ENCODE measurements around the gene ZCCHC4.

The ZCCHC4 gene

GRCh38 chr4:25312496-25313200 is at the start of gene ZCCHC4:
ZCCHC4 (plus strand) TSS chr4:25312774; CDS start chr4:25312810, 36 bp downstream.
- H3K27ac Mint-ChIP-seq = peak within 1 kb of the TSS; percentile 91
- H3K4me1 Mint-ChIP-seq (ENCODE audit: low read depth) = peaks cover 39% of the 10 kb centered on the region
- peak within 1 kb of the TSS; percentile 98 for H3K4me3 Mint-ChIP-seq
- intact Hi-C loops (cut with micrococcal nuclease) = loop anchor here (1.0 to 2.0 kb wide), 3 partner anchors 65 to 152 kb away; partner anchors contain the start of genes ANAPC4, PI4K2B and SEPSECS
- H3K27me3 Mint-ChIP-seq = no peaks in the 10 kb centered on the region
- H3K36me3 Mint-ChIP-seq (ENCODE audit: low read depth) = peaks cover 33% of the 10 kb centered on the region
- no peaks in the 10 kb centered on the region for H3K9me3 Mint-ChIP-seq

DNA sequence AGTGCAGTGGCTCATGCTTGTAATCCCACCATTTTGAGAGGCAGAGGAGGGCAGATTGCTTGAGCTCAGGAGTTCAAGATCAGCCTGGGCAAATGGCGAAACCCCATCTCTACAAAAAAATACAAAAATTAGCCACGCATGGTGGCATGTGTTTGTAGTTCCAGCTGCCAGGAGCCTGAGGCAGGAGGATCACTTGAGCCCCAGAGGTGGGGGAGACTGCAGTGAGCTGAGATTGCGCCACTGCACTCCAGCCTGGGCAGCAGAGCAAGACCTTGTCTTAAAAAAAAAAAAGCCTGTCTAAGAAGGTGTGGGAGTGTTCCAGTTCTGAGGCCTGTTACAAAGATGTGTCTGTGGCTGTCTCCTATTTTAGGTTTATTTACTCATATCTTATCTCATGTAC is 40.7 kb upstream of the ZCCHC4 start:
- no peak overlapping the region for H3K27ac Mint-ChIP-seq
- no peaks in the 10 kb centered on the region for H3K27me3 Mint-ChIP-seq
- no peaks in the 10 kb centered on the region for H3K4me1 Mint-ChIP-seq (ENCODE audit: low read depth)
- H3K36me3 Mint-ChIP-seq (ENCODE audit: low read depth) = peaks cover 47% of the 10 kb centered on the region
- H3K4me3 Mint-ChIP-seq = no peak overlapping the region
- intact Hi-C loops (cut with micrococcal nuclease) = no loop called here
- no peaks in the 10 kb centered on the region for H3K9me3 Mint-ChIP-seq

GRCh38 chr4:25280210-25280609 is 32.4 kb upstream of the ZCCHC4 start:
- H3K27ac Mint-ChIP-seq = no peak overlapping the region
- H3K36me3 Mint-ChIP-seq (ENCODE audit: low read depth) = peaks cover 15% of the 10 kb centered on the region
- intact Hi-C loops (cut with micrococcal nuclease) = no loop called here
- H3K4me1 Mint-ChIP-seq (ENCODE audit: low read depth) = no peaks in the 10 kb centered on the region
- no peaks in the 10 kb centered on the region for H3K27me3 Mint-ChIP-seq
- H3K9me3 Mint-ChIP-seq = no peaks in the 10 kb centered on the region
- no peak overlapping the region for H3K4me3 Mint-ChIP-seq

DNA sequence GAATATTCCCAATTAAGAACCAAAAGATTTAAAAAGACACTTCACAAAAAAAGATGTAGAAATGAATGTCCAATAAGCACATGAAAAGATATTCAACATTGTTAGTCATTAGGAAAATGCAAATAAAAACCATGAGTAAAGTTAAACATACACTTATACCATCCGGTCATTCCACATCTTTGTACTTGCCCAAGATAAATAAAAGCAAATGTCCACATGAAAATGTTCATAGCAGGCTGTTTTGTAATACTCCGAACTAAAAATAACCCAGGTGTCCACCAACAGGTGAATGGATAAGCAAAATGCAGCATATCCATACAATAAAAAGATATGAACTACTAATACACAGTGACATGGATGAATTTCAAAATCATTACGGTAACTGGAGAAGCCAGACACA is 28.6 kb upstream of the ZCCHC4 start:
- Mint-ChIP-seq H3K9me3 (peaks cover 12% of the 10 kb centered on the region), H3K36me3 (ENCODE audit: low read depth) (peaks cover 10% of the 10 kb centered on the region), H3K27ac (no peak overlapping the region), H3K4me3 (no peak overlapping the region), H3K4me1 (ENCODE audit: low read depth) (no peaks in the 10 kb centered on the region), H3K27me3 (peaks cover 4% of the 10 kb centered on the region)
- intact Hi-C loops (cut with micrococcal nuclease) = no loop called here

DNA sequence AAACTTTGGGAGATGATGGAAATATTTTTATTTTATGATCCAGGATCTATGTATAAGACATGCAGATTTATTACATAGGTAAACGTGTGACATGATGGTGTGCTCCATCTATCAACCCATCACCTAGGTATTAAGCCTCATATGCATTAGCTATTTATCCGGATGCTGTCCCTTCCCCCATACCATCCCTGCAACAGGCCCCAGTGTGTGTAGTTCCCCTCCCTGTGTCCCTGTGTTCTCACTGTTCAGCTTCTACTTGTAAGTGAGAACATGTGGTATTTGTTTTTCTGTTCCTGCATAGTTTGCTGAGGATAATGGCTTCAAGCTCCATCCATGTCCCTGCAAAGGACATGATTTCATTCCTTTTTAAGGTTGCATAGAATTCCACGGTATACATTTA is 28.1 kb upstream of the ZCCHC4 start:
- Mint-ChIP-seq H3K27me3 (peaks cover 4% of the 10 kb centered on the region), H3K4me3 (no peak overlapping the region), H3K4me1 (ENCODE audit: low read depth) (no peaks in the 10 kb centered on the region), H3K9me3 (peaks cover 12% of the 10 kb centered on the region), H3K27ac (no peak overlapping the region), H3K36me3 (ENCODE audit: low read depth) (peaks cover 10% of the 10 kb centered on the region)
- intact Hi-C loops (cut with micrococcal nuclease) = no loop called here

GRCh38 chr4:25290490-25291067 is 22.0 kb upstream of the ZCCHC4 start:
- Mint-ChIP-seq H3K27me3 (peaks cover 6% of the 10 kb centered on the region), H3K36me3 (ENCODE audit: low read depth) (no peaks in the 10 kb centered on the region), H3K9me3 (peaks cover 12% of the 10 kb centered on the region), H3K4me3 (no peak overlapping the region), H3K4me1 (ENCODE audit: low read depth) (no peaks in the 10 kb centered on the region), H3K27ac (no peak overlapping the region)
- intact Hi-C loops (cut with micrococcal nuclease) = no loop called here

GRCh38 chr4:25291158-25291733 is 21.3 kb upstream of the ZCCHC4 start:
- no peak overlapping the region for H3K4me3 Mint-ChIP-seq
- no peaks in the 10 kb centered on the region for H3K36me3 Mint-ChIP-seq (ENCODE audit: low read depth)
- peaks cover 12% of the 10 kb centered on the region for H3K9me3 Mint-ChIP-seq
- intact Hi-C loops (cut with micrococcal nuclease) = no loop called here
- peaks cover 4% of the 10 kb centered on the region for H3K27me3 Mint-ChIP-seq
- H3K4me1 Mint-ChIP-seq (ENCODE audit: low read depth) = no peaks in the 10 kb centered on the region
- no peak overlapping the region for H3K27ac Mint-ChIP-seq

- Mint-ChIP-seq H3K36me3 (ENCODE audit: low read depth) (no peaks in the 10 kb centered on the region), H3K4me1 (ENCODE audit: low read depth) (no peaks in the 10 kb centered on the region), H3K4me3 (no peak overlapping the region), H3K9me3 (no peaks in the 10 kb centered on the region), H3K27ac (no peak overlapping the region), H3K27me3 (peaks cover 8% of the 10 kb centered on the region)
- intact Hi-C loops (cut with micrococcal nuclease) = no loop called here
These were observed 14.9 kb upstream of the ZCCHC4 start for GRCh38 chr4:25297528-25298242.

DNA sequence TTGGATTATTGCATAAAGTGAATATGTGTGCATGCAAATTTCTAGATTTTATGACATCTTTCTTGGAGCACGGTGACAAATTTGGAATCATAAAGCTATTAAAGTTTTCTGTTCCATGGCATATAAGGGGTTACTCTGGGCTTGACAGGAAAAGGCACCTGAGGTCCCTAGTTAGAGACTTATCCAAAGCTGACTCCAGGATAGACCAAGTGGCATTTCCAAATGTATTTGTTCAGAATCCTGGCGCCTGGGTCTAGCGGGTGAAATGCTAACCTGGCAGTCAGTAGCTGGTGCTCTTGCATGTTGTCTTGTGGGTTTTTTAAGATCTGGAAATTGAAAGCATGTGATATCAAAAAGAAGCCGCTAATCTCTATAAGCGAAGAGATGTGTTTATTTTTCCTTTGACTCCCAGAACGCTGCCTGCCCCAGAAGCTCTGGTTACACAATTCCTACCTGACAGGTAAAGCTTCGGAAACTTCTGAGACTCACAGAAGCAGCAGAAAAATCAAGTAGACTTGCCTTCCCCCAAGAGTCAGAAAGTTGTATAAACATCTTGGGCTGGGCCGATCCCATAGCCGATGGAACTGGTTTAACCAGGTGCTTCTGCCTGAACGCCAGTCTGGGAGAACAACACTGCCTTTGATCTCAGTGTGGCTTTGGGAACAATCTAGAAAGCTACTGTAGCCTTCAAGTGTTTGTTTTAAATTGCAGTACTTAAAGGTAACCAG is 12.9 kb upstream of the ZCCHC4 start:
- no peak overlapping the region for H3K27ac Mint-ChIP-seq
- intact Hi-C loops (cut with micrococcal nuclease) = no loop called here

GRCh38 chr4:25301471-25301870 is 11.1 kb upstream of the ZCCHC4 start:
- no peak overlapping the region for H3K4me3 Mint-ChIP-seq
- H3K27me3 Mint-ChIP-seq = peaks cover 11% of the 10 kb centered on the region
- intact Hi-C loops (cut with micrococcal nuclease) = no loop called here
- no peaks in the 10 kb centered on the region for H3K4me1 Mint-ChIP-seq (ENCODE audit: low read depth)
- no peak overlapping the region for H3K27ac Mint-ChIP-seq
- no peaks in the 10 kb centered on the region for H3K9me3 Mint-ChIP-seq
- no peaks in the 10 kb centered on the region for H3K36me3 Mint-ChIP-seq (ENCODE audit: low read depth)

More for the DNA sequence above, 12.9 kb upstream of the ZCCHC4 start:
- H3K36me3 Mint-ChIP-seq (ENCODE audit: low read depth) = no peaks in the 10 kb centered on the region
- no peak overlapping the region for H3K4me3 Mint-ChIP-seq
- H3K4me1 Mint-ChIP-seq (ENCODE audit: low read depth) = no peaks in the 10 kb centered on the region
- H3K27me3 Mint-ChIP-seq = peaks cover 8% of the 10 kb centered on the region
- no peaks in the 10 kb centered on the region for H3K9me3 Mint-ChIP-seq

- H3K9me3 Mint-ChIP-seq = no peaks in the 10 kb centered on the region
- peaks cover 11% of the 10 kb centered on the region for H3K27me3 Mint-ChIP-seq
- H3K27ac Mint-ChIP-seq = no peak overlapping the region
- intact Hi-C loops (cut with micrococcal nuclease) = no loop called here
- no peaks in the 10 kb centered on the region for H3K4me1 Mint-ChIP-seq (ENCODE audit: low read depth)
- no peaks in the 10 kb centered on the region for H3K36me3 Mint-ChIP-seq (ENCODE audit: low read depth)
- H3K4me3 Mint-ChIP-seq = no peak overlapping the region
These were observed 9.9 kb upstream of the ZCCHC4 start for GRCh38 chr4:25302626-25303025.

GRCh38 chr4:25303578-25303977 is 9.0 kb upstream of the ZCCHC4 start:
- H3K4me1 Mint-ChIP-seq (ENCODE audit: low read depth) = peaks cover 9% of the 10 kb centered on the region
- H3K9me3 Mint-ChIP-seq = no peaks in the 10 kb centered on the region
- intact Hi-C loops (cut with micrococcal nuclease) = no loop called here
- no peaks in the 10 kb centered on the region for H3K36me3 Mint-ChIP-seq (ENCODE audit: low read depth)
- peaks cover 11% of the 10 kb centered on the region for H3K27me3 Mint-ChIP-seq
- no peak overlapping the region for H3K4me3 Mint-ChIP-seq
- H3K27ac Mint-ChIP-seq = no peak overlapping the region

DNA sequence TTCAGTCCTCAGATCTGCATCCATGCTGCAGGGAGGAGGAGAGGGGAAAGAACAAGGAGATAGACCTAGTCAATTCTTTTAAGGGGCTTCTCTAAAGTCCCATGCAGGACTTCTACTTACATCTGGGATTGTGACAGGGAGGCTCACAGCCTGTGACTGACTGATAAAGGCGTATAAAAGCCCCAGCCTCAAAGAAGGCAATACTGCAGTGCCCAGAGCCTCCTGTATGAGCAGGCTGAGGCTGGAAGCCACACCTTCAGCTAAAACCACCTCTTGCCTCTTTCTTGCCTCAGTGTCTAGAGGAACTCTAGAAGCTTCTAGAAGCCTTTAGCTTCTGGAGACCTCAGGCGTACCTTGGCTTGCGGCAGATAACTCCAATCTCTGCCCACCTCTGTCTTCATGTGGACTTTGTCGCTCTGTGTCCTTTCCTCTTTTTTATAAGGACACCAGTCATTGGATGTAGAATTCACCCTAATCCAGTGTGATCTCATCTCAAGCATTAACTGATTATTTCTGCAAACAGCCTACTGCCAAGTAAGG is 6.0 kb upstream of the ZCCHC4 start:
- Mint-ChIP-seq H3K4me1 (ENCODE audit: low read depth) (peaks cover 26% of the 10 kb centered on the region), H3K4me3 (no peak overlapping the region), H3K36me3 (ENCODE audit: low read depth) (no peaks in the 10 kb centered on the region), H3K27ac (no peak overlapping the region), H3K9me3 (no peaks in the 10 kb centered on the region), H3K27me3 (peaks cover 5% of the 10 kb centered on the region)
- intact Hi-C loops (cut with micrococcal nuclease) = no loop called here
